ENCODE measurements around the gene ANKFY1. TPM values are rescaled to one million over a fixed set of nuclear protein-coding genes. Genes with fewer than 3 reads are reported as not detected.

Gene ANKFY1
- total RNA-seq, 1 donor from 2014 or later, result 64.5 TPM

- Mint-ChIP-seq H3K36me3 (peaks cover 13% of the 10 kb centered on the region), H3K4me1 (no peaks in the 10 kb centered on the region), H3K27me3 (ENCODE audit: low read depth) (no peaks in the 10 kb centered on the region), H3K27ac (no peak overlapping the region), H3K9me3 (no peaks in the 10 kb centered on the region), H3K4me3 (no peak overlapping the region)
- TF ChIP-seq CTCF (IDR thresholded peaks at IDR 0.05; ENCODE audit: unreplicated experiment), result no peak
- no peak for DNase-seq (ENCODE audit: low spot score in 2 of 2, unreplicated experiment in 2 of 2)
These were observed 111.3 kb downstream of the ANKFY1 start for GRCh38 chr17:4152471-4152870.

- H3K27ac Mint-ChIP-seq, result no peak overlapping the region
- H3K9me3 Mint-ChIP-seq, result no peaks in the 10 kb centered on the region
- no peaks in the 10 kb centered on the region for H3K4me1 Mint-ChIP-seq
- H3K4me3 Mint-ChIP-seq, result no peak overlapping the region
- TF ChIP-seq CTCF (IDR thresholded peaks at IDR 0.05; ENCODE audit: unreplicated experiment), result no peak
- DNase-seq (ENCODE audit: low spot score in 2 of 2, unreplicated experiment in 2 of 2), result no peak
- peaks cover 13% of the 10 kb centered on the region for H3K36me3 Mint-ChIP-seq
- no peaks in the 10 kb centered on the region for H3K27me3 Mint-ChIP-seq (ENCODE audit: low read depth)
These were observed 113.7 kb downstream of the ANKFY1 start for GRCh38 chr17:4150096-4150495.

- Mint-ChIP-seq H3K27me3 (ENCODE audit: low read depth) (no peaks in the 10 kb centered on the region), H3K4me1 (peaks cover 5% of the 10 kb centered on the region), H3K4me3 (no peak overlapping the region), H3K9me3 (no peaks in the 10 kb centered on the region), H3K27ac (no peak overlapping the region), H3K36me3 (peaks cover 13% of the 10 kb centered on the region)
- DNase-seq (ENCODE audit: low spot score in 2 of 2, unreplicated experiment in 2 of 2), result no peak
- TF ChIP-seq CTCF (IDR thresholded peaks at IDR 0.05; ENCODE audit: unreplicated experiment), result no peak
These were observed 115.0 kb downstream of the ANKFY1 start for GRCh38 chr17:4148611-4149308.

- no peak overlapping the region for H3K27ac Mint-ChIP-seq
- peaks cover 5% of the 10 kb centered on the region for H3K4me1 Mint-ChIP-seq
- TF ChIP-seq CTCF (IDR thresholded peaks at IDR 0.05; ENCODE audit: unreplicated experiment), result no peak
- DNase-seq (ENCODE audit: low spot score in 2 of 2, unreplicated experiment in 2 of 2), result no peak
- no peaks in the 10 kb centered on the region for H3K9me3 Mint-ChIP-seq
- H3K4me3 Mint-ChIP-seq, result no peak overlapping the region
- H3K36me3 Mint-ChIP-seq, result peaks cover 7% of the 10 kb centered on the region
- H3K27me3 Mint-ChIP-seq (ENCODE audit: low read depth), result no peaks in the 10 kb centered on the region
These were observed 115.9 kb downstream of the ANKFY1 start for GRCh38 chr17:4147751-4148310.

- Mint-ChIP-seq H3K27me3 (ENCODE audit: low read depth) (no peaks in the 10 kb centered on the region), H3K9me3 (no peaks in the 10 kb centered on the region), H3K27ac (no peak overlapping the region), H3K36me3 (peaks cover 5% of the 10 kb centered on the region), H3K4me1 (peaks cover 11% of the 10 kb centered on the region), H3K4me3 (no peak overlapping the region)
- no peak for DNase-seq (ENCODE audit: low spot score in 2 of 2, unreplicated experiment in 2 of 2)
- TF ChIP-seq CTCF (IDR thresholded peaks at IDR 0.05; ENCODE audit: unreplicated experiment), result no peak
These were observed 117.1 kb downstream of the ANKFY1 start for GRCh38 chr17:4146641-4147040.
